A549 (cell line): ENCODE measurements around the gene TMC7. TPM values are rescaled to one million over a fixed set of nuclear protein-coding genes. Genes with fewer than 3 reads are reported as not detected.

Source experiments
- ATAC-seq, 2 experiments: fragments of 200-7000 bp in 1 of 2; fragments of >200 bp in 1 of 2; cut with Nextera tagmentation in 1 of 2; cut with Tn5 transposase in 1 of 2; 3 replicates each; pipeline versions ENCODE4 v1.8.0 to v1.9.1; 2018 to 2020; ENCODE audit warnings: mild to moderate bottlenecking in 1 of 2, moderate library complexity in 1 of 2
- CTCF ChIA-PET: fragments of 300-600 bp; sonication (Branson Sonifier 250); formaldehyde crosslinking; extraction: SDS; loops from one replicate; lab custom pipeline; 2021; ENCODE audit warnings: antibody characterized with exemption, inconsistent platforms; lab: Yijun Ruan, JAX
- POLR2A ChIA-PET: fragments of 350-600 bp; formaldehyde crosslinking; extraction: SDS; loops from one replicate; lab custom pipeline; 2021; ENCODE audit warnings: antibody characterized with exemption, inconsistent platforms; lab: Yijun Ruan, JAX
- DNase-seq, 2 experiments: peaks; one replicate each; pipeline versions ENCODE4 v3.0.0 to v3.0.0-alpha.2; 2011 to 2016; ENCODE audit warnings: low read depth in 1 of 2, low spot score in 1 of 2
- FAIRE-seq: peaks from 2 replicates; lab custom pipeline; 2011; peaks lifted over from hg19 to GRCh38; lab: Jason Lieb, UNC
- H3K27ac ChIP-seq, 2 experiments: fragments of >200 bp; sonication (Bioruptor Twin); formaldehyde crosslinking; 3 replicates each; pipeline ENCODE4 v1.5.1; 2016 to 2017
- H3K4me1 ChIP-seq: fragments of >200 bp; sonication (Bioruptor Twin); formaldehyde crosslinking; 3 replicates; pipeline ENCODE4 v1.6.1; 2016
- H3K4me2 ChIP-seq: fragments of >200 bp; sonication (Bioruptor Twin); formaldehyde crosslinking; 3 replicates; pipeline ENCODE4 v1.6.1; 2016
- H3K4me3 ChIP-seq: fragments of >200 bp; sonication (Bioruptor Twin); formaldehyde crosslinking; 3 replicates; pipeline ENCODE4 v1.5.1; 2016
- H3K9me3 ChIP-seq: fragments of >200 bp; sonication (Bioruptor Twin); formaldehyde crosslinking; 3 replicates; pipeline ENCODE4 v1.6.1; 2016
- ATOH8 ChIP-seq: fragments of 250-450 bp; sonication (Bioruptor Pico); IDR thresholded peaks from 2 replicates; pipeline ENCODE4 v1.5.0; 2020; ENCODE audit warnings: low read depth, mild to moderate bottlenecking, moderate library complexity
- BHLHE40 ChIP-seq: IDR thresholded peaks from 2 replicates; pipeline ENCODE4 v1.6.1; 2012; ENCODE audit warnings: low read depth, low read length, inconsistent platforms
- CBX2 ChIP-seq: fragments of 200-600 bp; sonication (generic); IDR thresholded peaks from 2 replicates; pipeline ENCODE4 v1.6.1; 2016; ENCODE audit warnings: low read depth, mild to moderate bottlenecking, borderline replicate concordance
- CBX8 ChIP-seq: fragments of 200-600 bp; sonication (generic); IDR thresholded peaks from 2 replicates; pipeline ENCODE4 v1.6.1; 2016
- CHD4 ChIP-seq: fragments of 200-600 bp; sonication (generic); IDR thresholded peaks from 2 replicates; pipeline ENCODE4 v1.6.1; 2016; ENCODE audit warnings: antibody characterized with exemption, mild to moderate bottlenecking, borderline replicate concordance
- E2F6 ChIP-seq: IDR thresholded peaks from 2 replicates; pipeline ENCODE4 v1.6.1; 2012; ENCODE audit warnings: low read depth, borderline replicate concordance
- GATA3 ChIP-seq: IDR thresholded peaks from 2 replicates; pipeline ENCODE4 v1.6.1; 2012; ENCODE audit warnings: borderline replicate concordance
- HDAC2 ChIP-seq: fragments of 200-600 bp; sonication (generic); IDR thresholded peaks from 2 replicates; pipeline ENCODE4 v1.6.1; 2016
- HOXA7 ChIP-seq: fragments of 250-450 bp; sonication (Bioruptor Pico); IDR thresholded peaks from 2 replicates; pipeline ENCODE4 v1.5.0; 2020; ENCODE audit warnings: mild to moderate bottlenecking, moderate library complexity
- HOXB13 ChIP-seq: fragments of 250-450 bp; sonication (Bioruptor Pico); IDR thresholded peaks from 2 replicates; pipeline ENCODE4 v1.5.0; 2020; ENCODE audit warnings: low read depth, mild to moderate bottlenecking, moderate library complexity
- JUNB ChIP-seq: fragments of >200 bp; sonication (Bioruptor Twin); formaldehyde crosslinking; IDR thresholded peaks from 2 replicates; pipeline ENCODE4 v1.6.1; 2016
- MAX ChIP-seq: IDR thresholded peaks from 2 replicates; pipeline ENCODE4 v1.6.1; 2012
- NPAS2 ChIP-seq: fragments of 250-450 bp; sonication (Bioruptor Pico); IDR thresholded peaks from 2 replicates; pipeline ENCODE4 v1.8.0; 2022; ENCODE audit warnings: mild to moderate bottlenecking, moderate library complexity, borderline replicate concordance
- POLR2A ChIP-seq: IDR thresholded peaks from 2 replicates; pipeline ENCODE4 v1.6.1; 2012; ENCODE audit warnings: mild to moderate bottlenecking, low read length
- RAD21 ChIP-seq, 2 experiments: fragments of >200 bp in 1 of 2; sonication (Bioruptor Twin) in 1 of 2; formaldehyde crosslinking in 1 of 2; IDR thresholded peaks in 1 of 2; conservative IDR thresholded peaks in 1 of 2; 2 replicates in 1 of 2; 3 replicates in 1 of 2; pipeline ENCODE4 v1.6.1; 2012 to 2018; ENCODE audit warnings: inconsistent platforms in 1 of 2
- RARB ChIP-seq: fragments of 250-450 bp; sonication (Bioruptor Pico); IDR thresholded peaks from 2 replicates; pipeline ENCODE4 v1.8.0; 2021; ENCODE audit warnings: mild to moderate bottlenecking, moderate library complexity
- SMC3 ChIP-seq: fragments of >200 bp; sonication (Bioruptor Twin); formaldehyde crosslinking; IDR thresholded peaks from 3 replicates; pipeline ENCODE4 v1.6.1; 2018; ENCODE audit warnings: inconsistent platforms
- TFCP2L1 ChIP-seq: fragments of 250-450 bp; sonication (Bioruptor Pico); IDR thresholded peaks from 2 replicates; pipeline ENCODE4 v1.5.0; 2021; ENCODE audit warnings: mild to moderate bottlenecking
- TP53 ChIP-seq: fragments of 250-450 bp; sonication (Bioruptor Pico); IDR thresholded peaks from 2 replicates; pipeline ENCODE4 v1.5.0; 2021; ENCODE audit warnings: mild to moderate bottlenecking, moderate library complexity
- USF2 ChIP-seq: fragments of 450-650 bp; IDR thresholded peaks from 2 replicates; pipeline ENCODE4 v1.6.1; 2014; ENCODE audit warnings: antibody characterized with exemption
- WGBS: methylation state at CpG from one replicate; pipeline ENCODE4 v1.1.6; 2017; ENCODE audit errors: missing lambda C conversion rate; 5-methylcytosine and 5-hydroxymethylcytosine counted together
- polyA plus RNA-seq, 4 experiments: library from polyadenylated mRNA; depleted of rRNA in 3 of 4; stranded (reverse); fragments of >200 nt; fragmentation: RNase III in 1 of 4; extraction: RNeasy Plus Mini Kit Qiagen cat#74134 plus additional on column Dnase treatment in 1 of 4; gene quantifications; 2 replicates in 3 of 4; 3 replicates in 1 of 4; pipeline ENCODE4 v1.2.3, GENCODE V29; 2011 to 2017
- small RNA-seq, 6 experiments: library from RNA; depleted of rRNA; stranded (forward); fragments of <200 nt; gene quantifications; one replicate each; pipeline ENCODE3, GENCODE V24; 2012

TMC7 gene
- polyA plus RNA-seq, 2 of the 4 experiments (the other 2 are of a cell fraction) = 7.0 to 9.4 TPM

- no peak for ATAC-seq
- CTCF ChIA-PET = interaction anchor here (1.2 to 12.5 kb wide), 2 partner anchors 14 to 24 kb away, joined by 4 to 114 read pairs; no protein-coding TSS in a partner anchor
- no peak for TF ChIP-seq RARB (CRISPR knock-in tag)
- no peak for TF ChIP-seq HOXA7 (CRISPR knock-in tag)
- peak; percentile 43; the same call in 1 of the 2 replicates for TF ChIP-seq GATA3
- TF ChIP-seq, all 56 proteins: peak for 1
- Histone ChIP-seq H3K27ac (peak overlapping the region in 1 of 2 experiments; percentile 61; a peak in 4 of 6 replicates), H3K4me3 (no peak overlapping the region), H3K4me1 (peaks cover 59% of the 10 kb centered on the region), H3K9me3 (no peaks in the 10 kb centered on the region), H3K4me2 (peak overlapping the region; percentile 52)
- POLR2A ChIA-PET = no interaction called here
- 60% methylated on average over 4 of the region's 4 CpGs for WGBS
- FAIRE-seq (no peak), DNase-seq (peak in 1 of 2 experiments; percentile 38)
These were observed 127.0 kb downstream of the TMC7 start for GRCh38 chr16:19110537-19111360.

- FAIRE-seq (no peak), DNase-seq (no peak), ATAC-seq (no peak)
- peaks cover 70% of the 10 kb centered on the region for H3K4me1 ChIP-seq
- POLR2A ChIA-PET = interaction anchor here (0.6 to 1.6 kb wide), 4 partner anchors 12 to 26 kb away, joined by 3 to 4 read pairs (median 4); no protein-coding TSS in a partner anchor
- CTCF ChIA-PET = interaction anchor here (0.6 to 12.5 kb wide), 7 partner anchors 14 to 391 kb away, joined by 3 to 114 read pairs (median 3); no protein-coding TSS in a partner anchor
- no peak for TF ChIP-seq RAD21 (conservative IDR thresholded peaks at IDR 0.05 in 1 of 2, IDR thresholded peaks at IDR 0.05 in 1 of 2)
- no peak for TF ChIP-seq CBX8
- TF ChIP-seq USF2 = no peak
- no peak for TF ChIP-seq ATOH8
- TF ChIP-seq GATA3 = no peak
- TF ChIP-seq HDAC2 = no peak
- no peak for TF ChIP-seq NPAS2
- TF ChIP-seq E2F6 = no peak
- no peak for TF ChIP-seq POLR2A
- TF ChIP-seq CHD4 = no peak
- TF ChIP-seq MAX = no peak
- TF ChIP-seq JUNB = no peak
- TF ChIP-seq SMC3 = no peak
- TF ChIP-seq CBX2 = no peak
- TF ChIP-seq BHLHE40 = no peak
- TF ChIP-seq TP53 (CRISPR knock-in tag) = no peak
- no peak for TF ChIP-seq TFCP2L1 (CRISPR knock-in tag)
- no peak for TF ChIP-seq HOXB13 (CRISPR knock-in tag)
- peak overlapping the region; percentile 85; the same call in 2 of the 3 replicates for H3K4me2 ChIP-seq
- no peaks in the 10 kb centered on the region for H3K9me3 ChIP-seq
- H3K27ac ChIP-seq = peak overlapping the region in 1 of 2 experiments; percentile 96; a peak in 4 of 6 replicates
- H3K4me3 ChIP-seq = no peak overlapping the region
- 98% methylated on average over 2 of the region's 2 CpGs for WGBS
These were observed 128.3 kb downstream of the TMC7 start for GRCh38 chr16:19112099-19112407.

Small RNAs within 50 kb of the gene (small RNA-seq; reads per million reads assigned to genes)
- 0 to 1.4 (median 0.38) reads per million in 6 experiments for gene RNU6-1340P

Other genes with a start within 250 kb of the TMC7 start
- 4,362 and 5,012 TPM in 2 replicates for gene RPS15A, start 193.6 kb upstream of the TMC7 start, polyA plus RNA-seq (2011; rRNA removed)
- gene RPS15A, start 193.6 kb upstream of the TMC7 start, polyA plus RNA-seq (2017; fragmentation: RNase III; extraction: RNeasy Plus Mini Kit Qiagen cat#74134 plus additional on column Dnase treatment) = 1,817 to 2,035 TPM (median 1,908 TPM) in 3 replicates
- gene ARL6IP1, start 182.4 kb upstream of the TMC7 start, polyA plus RNA-seq (2011; rRNA removed) = 403 and 479 TPM in 2 replicates
- 435 to 459 TPM (median 456 TPM) in 3 replicates for gene ARL6IP1, start 182.4 kb upstream of the TMC7 start, polyA plus RNA-seq (2017; fragmentation: RNase III; extraction: RNeasy Plus Mini Kit Qiagen cat#74134 plus additional on column Dnase treatment)
- gene SMG1, start 57.5 kb upstream of the TMC7 start, polyA plus RNA-seq (2011; rRNA removed) = 59.4 and 63.8 TPM in 2 replicates
- 14.4 to 18.3 TPM (median 15.7 TPM) in 3 replicates for gene SMG1, start 57.5 kb upstream of the TMC7 start, polyA plus RNA-seq (2017; fragmentation: RNase III; extraction: RNeasy Plus Mini Kit Qiagen cat#74134 plus additional on column Dnase treatment)
- 17.9 and 23.8 TPM in 2 replicates for gene COQ7, start 83.7 kb downstream of the TMC7 start, polyA plus RNA-seq (2011; rRNA removed)
- gene COQ7, start 83.7 kb downstream of the TMC7 start, polyA plus RNA-seq (2017; fragmentation: RNase III; extraction: RNeasy Plus Mini Kit Qiagen cat#74134 plus additional on column Dnase treatment) = 15.9 to 18.5 TPM (median 16.3 TPM) in 3 replicates
- 17.5 and 18.3 TPM in 2 replicates for gene ITPRIPL2, start 130.0 kb downstream of the TMC7 start, polyA plus RNA-seq (2011; rRNA removed)
- 14.7 to 16.3 TPM (median 15.5 TPM) in 3 replicates for gene ITPRIPL2, start 130.0 kb downstream of the TMC7 start, polyA plus RNA-seq (2017; fragmentation: RNase III; extraction: RNeasy Plus Mini Kit Qiagen cat#74134 plus additional on column Dnase treatment)
- 18.7 and 28.1 TPM in 2 replicates for gene SYT17, start 184.3 kb downstream of the TMC7 start, polyA plus RNA-seq (2011; rRNA removed)
- 8.3 to 10.7 TPM (median 9.8 TPM) in 3 replicates for gene SYT17, start 184.3 kb downstream of the TMC7 start, polyA plus RNA-seq (2017; fragmentation: RNase III; extraction: RNeasy Plus Mini Kit Qiagen cat#74134 plus additional on column Dnase treatment)